Liver (tissue), 9 donors: ENCODE data around the gene AUH. TPM values are rescaled to one million over a fixed set of nuclear protein-coding genes. Genes with fewer than 3 reads are reported as not detected.

ENCODE experiments used
- DNase-seq: peaks from one replicate; pipeline ENCODE4 v3.0.0-alpha.2; 2017; ENCODE audit warnings: low spot score
- H3K27ac ChIP-seq, 2 donors: one replicate each; pipeline ENCODE4 v1.7.0; 2013; ENCODE audit warnings: inconsistent platforms in 2 of 2, low read length in 2 of 2, control low read depth in 1 of 2, low read depth in 1 of 2, mild to moderate bottlenecking in 1 of 2
- H3K27me3 ChIP-seq, 4 donors: one replicate each; pipeline versions ENCODE4 v1.6.1 to v1.7.0; 2013; ENCODE audit warnings: low read length in 3 of 4, inconsistent platforms in 1 of 4, mild to moderate bottlenecking in 1 of 4, moderate library complexity in 1 of 4; ENCODE audit not compliant: control insufficient read depth in 4 of 4, insufficient read depth in 4 of 4
- H3K36me3 ChIP-seq, 4 donors: one replicate each; pipeline versions ENCODE4 v1.6.1 to v1.7.0; 2013; ENCODE audit warnings: low read length in 3 of 4, mild to moderate bottlenecking in 3 of 4, low read depth in 1 of 4, moderate library complexity in 1 of 4; ENCODE audit not compliant: control insufficient read depth in 4 of 4, insufficient read depth in 3 of 4
- H3K4me1 ChIP-seq, 4 donors: one replicate each; pipeline versions ENCODE4 v1.6.1 to v1.7.0; 2013; ENCODE audit warnings: low read length in 3 of 4, mild to moderate bottlenecking in 3 of 4, moderate library complexity in 1 of 4; ENCODE audit not compliant: control insufficient read depth in 4 of 4, insufficient read depth in 4 of 4
- H3K4me3 ChIP-seq, 3 donors: one replicate each; pipeline versions ENCODE4 v1.6.1 to v1.7.0; 2013; ENCODE audit warnings: low read length in 3 of 3, control low read depth in 1 of 3, low read depth in 1 of 3, mild to moderate bottlenecking in 1 of 3
- H3K9ac ChIP-seq, 2 donors: one replicate each; pipeline ENCODE4 v1.7.0; 2013; ENCODE audit warnings: low read length in 2 of 2, mild to moderate bottlenecking in 2 of 2, moderate library complexity in 2 of 2, control low read depth in 1 of 2, low read depth in 1 of 2
- H3K9me3 ChIP-seq, 4 donors: one replicate each; pipeline versions ENCODE4 v1.6.1 to v1.7.0; 2013; ENCODE audit warnings: low read length in 3 of 4; ENCODE audit not compliant: control insufficient read depth in 4 of 4
- ATF3 ChIP-seq: IDR thresholded peaks from 2 replicates; pipeline ENCODE4 v1.6.1; 2016; ENCODE audit warnings: antibody characterized with exemption
- CTCF ChIP-seq: fragments of 150-350 bp; IDR thresholded peaks from 2 replicates; pipeline ENCODE4 v1.5.1; 2017; ENCODE audit warnings: improper control_type of control experiment, low read depth, low read length; ENCODE audit not compliant: missing input control
- FOXA2 ChIP-seq: IDR thresholded peaks from 2 replicates; pipeline ENCODE4 v1.6.1; 2016; ENCODE audit warnings: antibody characterized with exemption
- GABPA ChIP-seq, 2 donors: IDR thresholded peaks in 1 of 2; conservative IDR thresholded peaks in 1 of 2; 2 replicates each; pipeline ENCODE4 v1.6.1; 2016; ENCODE audit warnings: antibody characterized with exemption in 2 of 2, mild to moderate bottlenecking in 1 of 2, moderate library complexity in 1 of 2
- HNF4A ChIP-seq, 2 donors: conservative IDR thresholded peaks; 2 replicates each; pipeline ENCODE4 v1.6.1; 2016; ENCODE audit warnings: antibody characterized with exemption in 2 of 2, mild to moderate bottlenecking in 2 of 2
- JUND ChIP-seq, 2 donors: IDR thresholded peaks; 2 replicates each; pipeline ENCODE4 v1.6.1; 2016; ENCODE audit warnings: antibody characterized with exemption in 2 of 2
- NR2F2 ChIP-seq: IDR thresholded peaks from 2 replicates; pipeline ENCODE4 v1.6.1; 2016; ENCODE audit warnings: antibody characterized with exemption
- RAD21 ChIP-seq, 2 donors: IDR thresholded peaks; 2 replicates each; pipeline ENCODE4 v1.6.1; 2016; ENCODE audit warnings: antibody characterized with exemption in 2 of 2, mild to moderate bottlenecking in 2 of 2
- REST ChIP-seq: IDR thresholded peaks from 2 replicates; pipeline ENCODE4 v1.6.1; 2016; ENCODE audit warnings: antibody characterized with exemption, mild to moderate bottlenecking
- RXRA ChIP-seq, 2 donors: IDR thresholded peaks; 2 replicates each; pipeline ENCODE4 v1.6.1; 2017 to 2018; ENCODE audit warnings: antibody characterized with exemption in 2 of 2, mild to moderate bottlenecking in 1 of 2
- SP1 ChIP-seq: IDR thresholded peaks from 2 replicates; pipeline ENCODE4 v1.6.1; 2018; ENCODE audit warnings: antibody characterized with exemption, mild to moderate bottlenecking
- TAF1 ChIP-seq: conservative IDR thresholded peaks from 2 replicates; pipeline ENCODE4 v1.6.1; 2016; ENCODE audit warnings: antibody characterized with exemption, mild to moderate bottlenecking
- YY1 ChIP-seq: IDR thresholded peaks from 2 replicates; pipeline ENCODE4 v1.6.1; 2016; ENCODE audit warnings: antibody characterized with exemption, mild to moderate bottlenecking
- ZBTB33 ChIP-seq: IDR thresholded peaks from 2 replicates; pipeline ENCODE4 v1.6.1; 2016; ENCODE audit warnings: antibody characterized with exemption
- WGBS: extraction: QIAGEN DNeasy Blood & Tissue Kit; methylation state at CpG from one replicate; pipeline ENCODE4 v1.1.7; 2013; 5-methylcytosine and 5-hydroxymethylcytosine counted together
- polyA plus RNA-seq, 2 donors: library from polyadenylated mRNA; stranded (reverse) in 1 of 2; unstranded in 1 of 2; fragments of 200-250 nt in 1 of 2; fragments of >200 nt in 1 of 2; fragmentation: Nextera tagmentation in 1 of 2; extraction: Ambion mirVana in 1 of 2; gene quantifications; one replicate each; pipeline versions ENCODE4 v1.2.1 to v1.2.3, GENCODE V29; 2013 to 2015
- total RNA-seq, 2 donors: library from RNA; depleted of rRNA; stranded (reverse); fragments of >200 nt; gene quantifications; one replicate each; pipeline ENCODE4 v1.2.3, GENCODE V29; 2014
- donor health status: healthy.
- donor health status: healthy.
- donor health status: healthy.
- donor health status: healthy.
- donor health status: healthy.

AUH gene
- total and polyA plus RNA-seq, 4 donors, result 12.1 to 30.0 (median 24.9) TPM

- Histone ChIP-seq H3K9me3 (no peaks in the 10 kb centered on the region), H3K27ac (no peak overlapping the region), H3K36me3 (peaks cover 0 to 8% (median 3%) of the 10 kb centered on the region in 4 donors), H3K9ac (no peak overlapping the region), H3K27me3 (no peaks in the 10 kb centered on the region), H3K4me1 (no peaks in the 10 kb centered on the region), H3K4me3 (no peak overlapping the region)
- TF ChIP-seq RAD21 (IDR thresholded peaks at IDR 0.05) (no peak), RXRA (IDR thresholded peaks at IDR 0.05) (no peak), CTCF (no peak), NR2F2 (no peak), HNF4A (conservative IDR thresholded peaks at IDR 0.05) (peak in 1 of 2 donors; percentile 18), SP1 (no peak), ATF3 (no peak), REST (no peak), YY1 (no peak)
- DNase-seq, result no peak
Observed at GRCh38 chr9:91347377-91347776, 14.3 kb downstream of the AUH start.

GRCh38 chr9:91346644-91347043 lies 15.1 kb downstream of the AUH start:
- Histone ChIP-seq H3K36me3 (peaks cover 3 to 13% (median 9%) of the 10 kb centered on the region in 4 donors), H3K27me3 (no peaks in the 10 kb centered on the region), H3K9ac (no peak overlapping the region), H3K27ac (no peak overlapping the region), H3K4me1 (peaks cover 0 to 2% (median under 1%) of the 10 kb centered on the region in 4 donors), H3K4me3 (no peak overlapping the region), H3K9me3 (no peaks in the 10 kb centered on the region)
- WGBS, result 98% methylated on average over 1 of the region's 1 CpG
- TF ChIP-seq JUND (IDR thresholded peaks at IDR 0.05) (no peak), TAF1 (no peak), FOXA2 (no peak)
- no peak for DNase-seq

- no peak overlapping the region for H3K4me3 ChIP-seq
- peaks cover 3 to 8% (median 7%) of the 10 kb centered on the region in 4 donors for H3K36me3 ChIP-seq
- WGBS, result 95% methylated on average over 4 of the region's 4 CpGs
- no peaks in the 10 kb centered on the region for H3K27me3 ChIP-seq
- DNase-seq, result no peak
- no peak overlapping the region for H3K9ac ChIP-seq
- no peaks in the 10 kb centered on the region for H3K9me3 ChIP-seq
- no peak overlapping the region for H3K27ac ChIP-seq
- H3K4me1 ChIP-seq, result peaks cover 0 to 4% (median 1%) of the 10 kb centered on the region in 4 donors
- no peak for TF ChIP-seq ZBTB33
- TF ChIP-seq REST, result no peak
- no peak for TF ChIP-seq CTCF
- TF ChIP-seq HNF4A (conservative IDR thresholded peaks at IDR 0.05), result no peak
- TF ChIP-seq FOXA2, result no peak
- no peak for TF ChIP-seq RXRA (IDR thresholded peaks at IDR 0.05)
- no peak for TF ChIP-seq GABPA (IDR thresholded peaks at IDR 0.05 in 1 of 2, conservative IDR thresholded peaks at IDR 0.05 in 1 of 2)
- TF ChIP-seq RAD21 (IDR thresholded peaks at IDR 0.05), result no peak
Observed at GRCh38 chr9:91345978-91346377, 15.7 kb downstream of the AUH start.
